Germinal center (tissue), 1 donor: ENCODE results near the gene SYF2.
"Not testable (repeated sequence)": the region's sequence is repeated elsewhere in the genome, so short reads cannot be mapped to it uniquely, and the experiment has no call there.

Experiments used
- DNase-seq: peaks from one replicate; pipeline ENCODE4 v3.0.0; 2012; ENCODE audit warnings: mixed read lengths, low spot score

The SYF2 gene

DNA sequence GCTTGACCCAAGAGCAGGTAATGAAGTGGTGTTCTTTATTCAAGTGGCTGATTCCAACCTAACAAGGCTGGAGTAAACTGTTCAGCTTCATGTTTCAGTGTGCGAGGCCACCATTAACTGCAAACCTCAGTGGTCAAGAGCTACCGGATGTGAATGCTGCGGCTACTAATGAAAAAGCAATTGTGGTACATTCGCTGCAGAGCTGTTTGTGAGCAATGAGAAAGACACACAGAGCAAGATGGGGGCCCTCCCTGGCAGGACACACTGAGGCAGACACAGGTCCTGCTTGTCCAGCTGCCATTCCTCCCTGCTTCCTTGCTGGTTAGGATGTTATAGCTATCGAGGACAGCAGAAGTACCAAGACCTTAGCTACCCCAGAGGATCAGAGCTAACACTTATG lies 26.1 kb downstream of the SYF2 start:
- no peak for DNase-seq

GRCh38 chr1:25205786-25206185 lies 26.5 kb downstream of the SYF2 start:
- no peak for DNase-seq

DNA sequence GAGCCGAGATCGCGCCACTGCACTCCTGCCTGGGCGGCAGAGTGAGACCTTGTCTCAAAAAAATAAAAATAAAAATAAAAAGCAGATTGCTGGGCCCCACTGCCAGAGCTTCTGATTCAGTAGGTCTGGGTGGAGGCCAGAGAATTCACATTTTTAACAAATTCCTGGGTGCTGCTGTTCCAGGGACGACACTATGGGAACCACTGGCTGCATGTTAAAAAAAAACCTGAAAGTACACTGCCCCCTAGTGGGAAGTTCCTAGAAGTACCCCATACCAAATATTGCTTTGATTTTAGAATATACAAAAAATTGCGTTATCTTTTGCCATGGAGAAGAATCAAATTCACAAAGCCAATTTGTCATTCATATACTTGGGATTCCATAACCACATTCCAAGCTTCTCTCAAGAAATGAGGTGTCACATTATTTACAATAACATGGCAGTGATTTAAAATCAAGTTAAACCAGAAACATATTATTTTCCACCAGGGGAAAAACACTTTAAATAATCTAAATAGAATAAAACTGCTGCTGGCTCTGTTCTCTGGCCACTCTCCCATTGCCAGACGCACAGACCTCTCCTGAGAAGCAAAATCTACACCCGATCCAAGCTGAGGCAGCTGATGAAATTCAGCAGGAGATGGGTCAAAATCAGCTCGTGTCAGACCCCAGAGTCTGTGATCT lies 27.4 kb downstream of the SYF2 start:
- peak; percentile 64 for DNase-seq

DNA sequence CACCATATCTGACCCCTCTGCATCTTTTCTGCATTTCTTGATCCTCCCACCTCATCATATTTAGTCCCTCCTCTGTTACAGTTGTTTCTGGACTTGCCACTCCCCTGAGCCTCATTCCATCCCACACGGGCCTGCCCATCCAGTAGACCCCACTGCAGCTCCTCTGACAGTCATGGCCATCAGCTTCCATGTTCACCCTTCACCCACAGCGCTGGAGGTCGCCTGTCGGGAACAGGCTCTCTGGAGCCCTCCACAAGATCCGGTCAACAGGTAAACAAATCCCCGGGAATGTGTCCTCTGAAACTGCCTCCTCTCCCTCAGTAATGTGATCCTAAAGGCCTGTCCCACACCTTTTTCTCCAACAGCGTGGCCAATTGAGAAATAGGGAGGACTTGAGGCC lies 31.3 kb downstream of the SYF2 start:
- DNase-seq: no peak

GRCh38 chr1:25199819-25200620 lies 32.3 kb downstream of the SYF2 start:
- no peak for DNase-seq

- DNase-seq: no peak
These were observed 33.5 kb downstream of the SYF2 start for GRCh38 chr1:25198663-25199252.

DNA sequence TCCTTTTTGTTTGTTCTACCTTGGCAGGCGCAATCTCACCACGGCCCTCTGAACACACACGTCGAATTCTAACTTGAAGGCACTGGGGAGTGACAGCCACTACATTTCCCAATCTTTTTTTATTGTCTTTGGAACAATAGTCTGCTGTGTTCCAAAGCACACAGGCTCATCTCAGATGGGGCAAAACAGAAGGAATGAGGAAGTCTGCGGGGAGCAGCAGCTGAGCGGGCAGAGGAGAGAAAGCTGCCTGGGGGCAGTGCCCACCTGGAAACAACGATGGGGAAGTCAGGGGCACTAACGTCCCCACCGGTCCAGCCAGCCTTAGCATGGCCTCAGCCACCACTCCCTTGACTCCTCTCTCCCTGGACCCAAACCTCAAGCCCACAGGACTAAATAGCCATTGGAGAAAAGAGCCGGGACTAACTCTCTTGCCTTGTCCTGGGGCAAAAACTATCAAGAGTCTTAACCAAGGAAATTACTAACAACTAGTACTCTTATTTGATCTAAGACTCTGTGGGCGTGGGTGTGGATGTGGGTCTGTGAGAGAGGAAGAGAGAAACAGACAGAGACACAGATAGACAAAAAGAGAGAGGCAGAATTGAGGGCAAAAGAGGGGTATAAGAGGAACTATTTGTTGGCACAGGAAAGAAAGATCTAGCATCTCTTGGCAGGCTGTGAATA lies 34.2 kb downstream of the SYF2 start:
- DNase-seq: no peak

- no peak for DNase-seq
These were observed 34.9 kb downstream of the SYF2 start for GRCh38 chr1:25197235-25197975.

- DNase-seq: no peak
These were observed 35.5 kb downstream of the SYF2 start for GRCh38 chr1:25196830-25197229.

DNA sequence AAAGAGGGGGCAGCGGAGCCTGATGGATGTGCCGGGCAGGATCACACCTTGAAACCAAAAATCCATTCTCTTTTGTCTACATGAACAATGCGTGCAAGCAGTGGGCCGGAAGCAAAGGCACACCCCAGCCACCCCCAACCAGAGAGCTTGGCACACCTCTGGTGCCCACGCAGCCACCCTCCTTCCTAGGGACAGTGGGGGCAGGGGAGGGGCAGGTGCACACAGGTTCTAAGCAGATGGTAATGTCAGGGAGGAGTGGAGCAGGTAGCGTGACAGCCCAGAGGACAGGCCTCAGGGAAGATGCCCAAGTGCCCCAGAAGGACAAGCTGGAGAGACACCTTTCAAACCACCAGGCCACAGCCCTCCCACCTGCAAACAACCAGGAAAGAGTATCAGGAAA lies 36.5 kb downstream of the SYF2 start:
- DNase-seq: no peak

- no peak for DNase-seq
These were observed 37.7 kb downstream of the SYF2 start for GRCh38 chr1:25194572-25195020.

- no peak for DNase-seq
These were observed 38.2 kb downstream of the SYF2 start for GRCh38 chr1:25194054-25194453.

GRCh38 chr1:25193229-25193628 lies 39.1 kb downstream of the SYF2 start:
- DNase-seq: no peak

DNA sequence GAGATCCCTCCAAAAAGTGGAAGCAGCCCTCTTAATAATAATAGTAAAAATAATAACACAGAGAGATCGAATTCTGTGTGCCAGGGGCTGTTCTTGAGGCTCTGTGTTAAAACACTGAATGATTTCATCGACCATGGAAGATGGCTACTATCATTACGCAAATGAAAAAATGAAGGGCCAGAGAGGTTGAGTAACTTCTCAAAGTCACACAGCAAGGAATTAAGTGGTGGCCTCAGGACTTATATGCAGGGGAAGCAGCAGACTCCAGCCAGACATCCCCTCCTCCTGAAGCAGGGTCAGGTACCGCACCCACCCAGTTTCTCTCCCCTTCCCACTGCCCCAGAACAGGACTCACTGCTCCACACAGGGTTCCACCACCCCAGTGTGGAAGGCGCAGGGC lies 40.1 kb downstream of the SYF2 start:
- DNase-seq: no peak

- DNase-seq: no peak
These were observed 42.0 kb downstream of the SYF2 start for GRCh38 chr1:25190260-25190659.

DNA sequence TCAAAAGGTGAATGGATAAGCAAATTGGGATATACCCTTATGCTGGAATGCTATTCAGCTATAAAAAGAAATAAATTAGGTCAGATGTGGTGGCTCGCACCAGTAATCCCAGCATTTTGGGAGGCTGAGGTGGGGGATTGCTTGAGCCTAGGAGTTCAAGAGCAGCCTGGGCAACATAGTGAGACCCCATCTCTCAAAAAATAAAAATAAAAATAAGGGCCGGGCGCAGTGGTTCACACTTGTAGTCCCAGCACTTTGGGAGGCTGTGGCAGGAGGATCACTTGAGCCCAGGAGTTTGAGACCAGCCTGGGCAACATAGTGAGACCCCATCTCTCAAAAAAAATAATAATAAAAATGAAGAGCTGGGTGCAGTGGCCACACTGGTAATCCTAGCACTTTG lies 44.4 kb downstream of the SYF2 start:
- not testable (repeated sequence) for DNase-seq

- no peak for DNase-seq
These were observed 45.2 kb downstream of the SYF2 start for GRCh38 chr1:25187077-25187476.

- DNase-seq: no peak
These were observed 45.9 kb downstream of the SYF2 start for GRCh38 chr1:25186161-25187007.

- no peak for DNase-seq
These were observed 46.7 kb downstream of the SYF2 start for GRCh38 chr1:25185409-25186160.
